Activated CD4-positive, alpha-beta T cell treated with anti-CD3 and anti-CD28 coated beads for 1 hour (primary cell): Measurements from ENCODE around the gene RIMS1.
"Not testable (repeated sequence)": the region's sequence is repeated elsewhere in the genome, so short reads cannot be mapped to it uniquely, and the experiment has no call there.

Experiments
- DNase-seq: peaks from one replicate; pipeline ENCODE4 v3.0.0-alpha.2; 2020

RIMS1 gene

GRCh38 chr6:72250664-72251063 is 364.3 kb downstream of the RIMS1 start:
- DNase-seq, result no peak

GRCh38 chr6:72260489-72260888 is 374.1 kb downstream of the RIMS1 start:
- no peak for DNase-seq

- no peak for DNase-seq
These were observed 375.2 kb downstream of the RIMS1 start for GRCh38 chr6:72261554-72261953.

- no peak for DNase-seq
These were observed 375.9 kb downstream of the RIMS1 start for GRCh38 chr6:72262254-72262653.

- no peak for DNase-seq
These were observed 381.1 kb downstream of the RIMS1 start for GRCh38 chr6:72267470-72267869.

GRCh38 chr6:72271531-72271930 is 385.2 kb downstream of the RIMS1 start:
- DNase-seq, result no peak

GRCh38 chr6:72272958-72273357 is 386.6 kb downstream of the RIMS1 start:
- no peak for DNase-seq

- DNase-seq, result no peak
These were observed 389.5 kb downstream of the RIMS1 start for GRCh38 chr6:72275888-72276287.

- no peak for DNase-seq
These were observed 395.9 kb downstream of the RIMS1 start for GRCh38 chr6:72282201-72282600.

GRCh38 chr6:72283571-72283970 is 397.2 kb downstream of the RIMS1 start:
- no peak for DNase-seq

GRCh38 chr6:72286911-72287311 is 400.6 kb downstream of the RIMS1 start:
- no peak for DNase-seq

- no peak for DNase-seq
These were observed 401.5 kb downstream of the RIMS1 start for GRCh38 chr6:72287801-72288200.

- no peak for DNase-seq
These were observed 402.2 kb downstream of the RIMS1 start for GRCh38 chr6:72288592-72288991.

- no peak for DNase-seq
These were observed 404.3 kb downstream of the RIMS1 start for GRCh38 chr6:72290620-72291019.

GRCh38 chr6:72296375-72296774 is 410.0 kb downstream of the RIMS1 start:
- no peak for DNase-seq

- DNase-seq, result no peak
These were observed 419.6 kb downstream of the RIMS1 start for GRCh38 chr6:72305971-72306370.

- DNase-seq, result no peak
These were observed 430.5 kb downstream of the RIMS1 start for GRCh38 chr6:72316675-72317380.

- DNase-seq, result no peak
These were observed 435.4 kb downstream of the RIMS1 start for GRCh38 chr6:72321788-72322187.

GRCh38 chr6:72322771-72323170 is 436.4 kb downstream of the RIMS1 start:
- no peak for DNase-seq

- no peak for DNase-seq
These were observed 438.2 kb downstream of the RIMS1 start for GRCh38 chr6:72324591-72324990.

- no peak for DNase-seq
These were observed 442.4 kb downstream of the RIMS1 start for GRCh38 chr6:72328775-72329174.

GRCh38 chr6:72335203-72335602 is 448.9 kb downstream of the RIMS1 start:
- not testable (repeated sequence) for DNase-seq

- no peak for DNase-seq
These were observed 462.6 kb downstream of the RIMS1 start for GRCh38 chr6:72348926-72349325.

- DNase-seq, result no peak
These were observed 464.0 kb downstream of the RIMS1 start for GRCh38 chr6:72350296-72350881.
